GM23338 (cell line): ENCODE data around the gene RNF212B. TPM values are rescaled to one million over a fixed set of nuclear protein-coding genes. Genes with fewer than 3 reads are reported as not detected.

Source experiments
- ATAC-seq: fragments of 200-7000 bp; cut with Tn5 transposase; 3 replicates; pipeline ENCODE4 v1.9.1; 2020
- DNase-seq: peaks from one replicate; pipeline ENCODE4 v3.0.0-alpha.2; 2015; ENCODE audit warnings: low spot score
- H2AFZ ChIP-seq: fragments of 200-600 bp; sonication (generic); 2 replicates; pipeline ENCODE4 v1.8.0; 2016; ENCODE audit warnings: antibody characterized with exemption, mild to moderate bottlenecking, moderate library complexity
- H3F3A ChIP-seq: fragments of 200-600 bp; sonication (generic); replicated peaks from 2 replicates; pipeline ENCODE4 v1.8.0; 2017; ENCODE audit warnings: antibody characterized with exemption, mixed run types, low read depth
- H3K27ac ChIP-seq: fragments of 200-600 bp; sonication (generic); 2 replicates; pipeline ENCODE4 v1.6.1; 2016; ENCODE audit warnings: low read depth
- H3K27me3 ChIP-seq: fragments of 200-600 bp; sonication (generic); 2 replicates; pipeline ENCODE4 v1.8.0; 2016; ENCODE audit warnings: mild to moderate bottlenecking, mixed run types, moderate library complexity; ENCODE audit not compliant: insufficient read depth
- H3K36me3 ChIP-seq: fragments of 200-600 bp; sonication (generic); 2 replicates; pipeline ENCODE4 v1.8.0; 2016; ENCODE audit warnings: mild to moderate bottlenecking; ENCODE audit not compliant: insufficient read depth
- H3K4me1 ChIP-seq: fragments of 200-600 bp; sonication (generic); 2 replicates; pipeline ENCODE4 v1.8.0; 2016; ENCODE audit warnings: mild to moderate bottlenecking, moderate library complexity; ENCODE audit not compliant: insufficient read depth
- H3K4me2 ChIP-seq: fragments of 200-600 bp; sonication (generic); 2 replicates; pipeline ENCODE4 v1.7.1; 2017; ENCODE audit warnings: mixed run types
- H3K4me3 ChIP-seq: fragments of 200-600 bp; sonication (generic); 2 replicates; pipeline ENCODE4 v1.6.1; 2016; ENCODE audit warnings: mixed run types
- H3K79me2 ChIP-seq: fragments of 200-600 bp; sonication (generic); replicated peaks from 2 replicates; pipeline ENCODE4 v1.8.0; 2017; ENCODE audit warnings: mild to moderate bottlenecking; ENCODE audit not compliant: insufficient read depth
- H3K9me2 ChIP-seq: fragments of 200-600 bp; sonication (generic); 2 replicates; pipeline ENCODE4 v1.8.0; 2017; ENCODE audit not compliant: insufficient read depth
- H4K20me1 ChIP-seq: fragments of 200-600 bp; sonication (generic); replicated peaks from 2 replicates; pipeline ENCODE4 v1.8.0; 2017; ENCODE audit warnings: mild to moderate bottlenecking; ENCODE audit not compliant: insufficient read depth
- H3K27ac Mint-ChIP-seq: 2 replicates; pipeline ENCODE4 v1.8.0; 2020; ENCODE audit warnings: inconsistent platforms, mild to moderate bottlenecking, moderate library complexity, mixed read lengths
- H3K27me3 Mint-ChIP-seq: 3 replicates; pipeline ENCODE4 v1.8.0; 2022; ENCODE audit warnings: low read depth, mild to moderate bottlenecking, moderate library complexity, mixed read lengths, inconsistent platforms; ENCODE audit not compliant: insufficient read depth, poor library complexity
- H3K36me3 Mint-ChIP-seq: 3 replicates; pipeline ENCODE4 v1.8.0; 2021; ENCODE audit warnings: low read depth, mild to moderate bottlenecking, inconsistent platforms, moderate library complexity, mixed read lengths
- H3K4me1 Mint-ChIP-seq: 3 replicates; pipeline ENCODE4 v1.8.0; 2020; ENCODE audit warnings: mild to moderate bottlenecking, inconsistent platforms, mixed read lengths
- H3K4me3 Mint-ChIP-seq: 3 replicates; pipeline ENCODE4 v1.8.0; 2021; ENCODE audit warnings: moderate library complexity, mild to moderate bottlenecking, inconsistent platforms, mixed read lengths
- H3K9me3 Mint-ChIP-seq: 3 replicates; pipeline ENCODE4 v1.8.0; 2020; ENCODE audit warnings: moderate library complexity, mild to moderate bottlenecking, inconsistent platforms, mixed read lengths
- EZH2phosphoT487 ChIP-seq: fragments of 200-600 bp; sonication (generic); IDR thresholded peaks from one replicate; pipeline ENCODE4 v1.8.1; 2018; ENCODE audit warnings: antibody characterized with exemption; ENCODE audit not compliant: unreplicated experiment
- NANOG ChIP-seq: IDR thresholded peaks from 2 replicates; pipeline ENCODE4 v1.6.1; 2016; ENCODE audit warnings: antibody characterized with exemption, borderline replicate concordance
- POLR2AphosphoS5 ChIP-seq: IDR thresholded peaks from 2 replicates; pipeline ENCODE4 v1.6.1; 2016; ENCODE audit warnings: antibody characterized with exemption, low read depth
- STAT1 ChIP-seq: IDR thresholded peaks from one replicate; pipeline ENCODE4 v1.6.1; 2016; ENCODE audit warnings: antibody characterized with exemption; ENCODE audit not compliant: unreplicated experiment
- ZNF331 ChIP-seq: fragments of 250-450 bp; sonication (Bioruptor Pico); IDR thresholded peaks from 2 replicates; pipeline ENCODE4 v1.5.0; 2020; ENCODE audit warnings: low read depth, mild to moderate bottlenecking, moderate library complexity
- polyA plus RNA-seq: library from polyadenylated mRNA; unstranded; fragments of >200 nt; fragmentation: Nextera tagmentation; extraction: Ambion mirVana; gene quantifications from 2 replicates; pipeline ENCODE4 v1.2.1, GENCODE V29; 2016
- total RNA-seq: library from RNA; depleted of rRNA; stranded (reverse); fragments of >200 nt; shearing (Covaris generic); gene quantifications from 2 replicates; pipeline ENCODE4 v1.2.3, GENCODE V29; 2014
- TF ChIP-seq, protein P1 (sequence below): IDR thresholded peaks from 2 replicates; pipeline ENCODE4 v1.6.1; 2016; ENCODE audit warnings: antibody characterized with exemption
- TF ChIP-seq, protein P2 (sequence below): fragments of 250-450 bp; sonication (Bioruptor Pico); IDR thresholded peaks from 2 replicates; pipeline ENCODE4 v1.5.0; 2020; ENCODE audit warnings: mild to moderate bottlenecking, moderate library complexity

Gene RNF212B
- total and polyA plus RNA-seq, 2 experiments from 2014 or later: not detected

DNA sequence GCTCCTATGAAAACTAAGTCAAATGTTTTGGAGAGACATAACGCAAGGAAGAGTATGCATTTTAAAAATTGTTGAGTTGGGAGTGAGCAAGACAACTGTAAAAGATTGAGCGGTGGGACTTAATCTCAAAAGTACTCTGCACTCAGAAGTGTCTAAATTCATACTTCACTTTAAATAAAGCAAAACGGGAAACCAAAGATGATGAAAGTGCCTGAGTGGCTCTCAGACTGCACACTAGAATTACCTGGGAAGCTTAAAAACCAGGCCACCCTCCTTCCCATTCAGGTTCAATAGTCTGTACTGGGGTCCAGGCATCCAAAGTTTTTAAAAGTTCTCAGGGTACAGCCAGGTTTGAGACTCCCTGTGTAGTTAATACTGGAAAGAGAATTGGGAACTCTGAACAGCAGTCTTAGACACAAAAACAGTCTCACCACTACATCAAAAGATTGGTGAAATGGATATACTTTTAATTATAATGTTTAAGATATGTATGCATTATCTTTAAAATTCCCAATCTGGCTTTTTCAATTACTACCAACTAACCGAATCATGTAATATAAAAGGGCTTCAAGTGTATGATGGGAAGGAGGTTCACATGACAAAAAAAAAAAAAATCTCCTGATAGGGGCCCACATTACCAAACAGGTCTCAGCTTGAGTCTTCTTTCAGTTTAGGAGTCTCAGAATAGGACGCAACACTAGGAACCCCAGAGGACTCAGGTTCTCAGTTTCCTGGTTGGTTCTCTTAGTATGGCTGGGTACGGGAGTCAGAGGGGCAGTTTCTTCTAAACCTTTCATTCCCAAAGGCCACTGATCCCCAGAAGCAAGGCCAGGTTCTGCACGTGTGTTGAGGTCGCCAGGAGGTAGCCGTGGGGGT is 47.2 kb downstream of the RNF212B start (continued):
- TF ChIP-seq POLR2AphosphoS5 (no peak), NANOG (no peak), STAT1 (no peak)

DNA sequence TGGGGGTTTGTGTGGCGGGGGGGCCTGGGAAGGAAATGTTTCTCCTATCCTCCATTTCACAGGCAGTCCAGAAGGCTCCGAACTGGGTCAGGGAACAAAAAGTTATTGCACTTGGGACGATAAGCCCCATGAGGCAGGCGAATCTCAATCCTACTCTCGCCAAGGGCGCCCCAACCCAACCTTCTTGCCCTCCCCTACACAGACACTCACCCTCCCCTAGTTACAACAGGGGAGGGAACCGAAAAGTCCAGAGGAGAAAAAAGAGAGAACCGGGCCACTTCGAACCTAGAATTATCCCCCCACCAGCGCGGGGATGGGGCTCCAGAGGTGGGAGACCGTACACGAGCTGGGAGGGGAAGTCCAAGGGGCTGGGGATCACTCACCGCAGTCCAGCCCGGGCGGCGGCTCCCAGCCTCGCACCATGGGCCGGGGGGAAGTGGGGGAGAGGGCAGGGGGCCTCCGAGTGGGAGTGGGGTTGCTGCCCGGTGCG is 47.8 kb downstream of the RNF212B start:
- H3K27ac Mint-ChIP-seq: no peak overlapping the region
- H3K4me3 ChIP-seq: peak overlapping the region; percentile 94
- peaks cover 11% of the 10 kb centered on the region; the same call in 2 of the 3 replicates for H3K4me1 Mint-ChIP-seq
- H2AFZ ChIP-seq: peak overlapping the region; percentile 95
- peak overlapping the region; percentile 93 for H3K4me2 ChIP-seq
- H3F3A ChIP-seq: peaks cover 16% of the 10 kb centered on the region
- peaks cover 20% of the 10 kb centered on the region; the same call in 1 of the 2 replicates for H4K20me1 ChIP-seq
- ATAC-seq: peak; percentile 54
- DNase-seq: peak; percentile 37
- H3K36me3 ChIP-seq: no peaks in the 10 kb centered on the region
- H3K27me3 Mint-ChIP-seq: peaks cover 41% of the 10 kb centered on the region
- H3K4me1 ChIP-seq: peaks cover 15% of the 10 kb centered on the region
- peaks cover 58% of the 10 kb centered on the region for H3K27me3 ChIP-seq
- H3K27ac ChIP-seq: no peak overlapping the region
- H3K9me3 Mint-ChIP-seq: no peaks in the 10 kb centered on the region
- TF ChIP-seq EZH2phosphoT487: no peak
- TF ChIP-seq POLR2AphosphoS5: no peak
- no peak for TF ChIP-seq NANOG
- no peak for TF ChIP-seq STAT1
- TF ChIP-seq, protein P1, sequence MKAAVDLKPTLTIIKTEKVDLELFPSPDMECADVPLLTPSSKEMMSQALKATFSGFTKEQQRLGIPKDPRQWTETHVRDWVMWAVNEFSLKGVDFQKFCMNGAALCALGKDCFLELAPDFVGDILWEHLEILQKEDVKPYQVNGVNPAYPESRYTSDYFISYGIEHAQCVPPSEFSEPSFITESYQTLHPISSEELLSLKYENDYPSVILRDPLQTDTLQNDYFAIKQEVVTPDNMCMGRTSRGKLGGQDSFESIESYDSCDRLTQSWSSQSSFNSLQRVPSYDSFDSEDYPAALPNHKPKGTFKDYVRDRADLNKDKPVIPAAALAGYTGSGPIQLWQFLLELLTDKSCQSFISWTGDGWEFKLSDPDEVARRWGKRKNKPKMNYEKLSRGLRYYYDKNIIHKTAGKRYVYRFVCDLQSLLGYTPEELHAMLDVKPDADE: no peak
- TF ChIP-seq, protein P2, sequence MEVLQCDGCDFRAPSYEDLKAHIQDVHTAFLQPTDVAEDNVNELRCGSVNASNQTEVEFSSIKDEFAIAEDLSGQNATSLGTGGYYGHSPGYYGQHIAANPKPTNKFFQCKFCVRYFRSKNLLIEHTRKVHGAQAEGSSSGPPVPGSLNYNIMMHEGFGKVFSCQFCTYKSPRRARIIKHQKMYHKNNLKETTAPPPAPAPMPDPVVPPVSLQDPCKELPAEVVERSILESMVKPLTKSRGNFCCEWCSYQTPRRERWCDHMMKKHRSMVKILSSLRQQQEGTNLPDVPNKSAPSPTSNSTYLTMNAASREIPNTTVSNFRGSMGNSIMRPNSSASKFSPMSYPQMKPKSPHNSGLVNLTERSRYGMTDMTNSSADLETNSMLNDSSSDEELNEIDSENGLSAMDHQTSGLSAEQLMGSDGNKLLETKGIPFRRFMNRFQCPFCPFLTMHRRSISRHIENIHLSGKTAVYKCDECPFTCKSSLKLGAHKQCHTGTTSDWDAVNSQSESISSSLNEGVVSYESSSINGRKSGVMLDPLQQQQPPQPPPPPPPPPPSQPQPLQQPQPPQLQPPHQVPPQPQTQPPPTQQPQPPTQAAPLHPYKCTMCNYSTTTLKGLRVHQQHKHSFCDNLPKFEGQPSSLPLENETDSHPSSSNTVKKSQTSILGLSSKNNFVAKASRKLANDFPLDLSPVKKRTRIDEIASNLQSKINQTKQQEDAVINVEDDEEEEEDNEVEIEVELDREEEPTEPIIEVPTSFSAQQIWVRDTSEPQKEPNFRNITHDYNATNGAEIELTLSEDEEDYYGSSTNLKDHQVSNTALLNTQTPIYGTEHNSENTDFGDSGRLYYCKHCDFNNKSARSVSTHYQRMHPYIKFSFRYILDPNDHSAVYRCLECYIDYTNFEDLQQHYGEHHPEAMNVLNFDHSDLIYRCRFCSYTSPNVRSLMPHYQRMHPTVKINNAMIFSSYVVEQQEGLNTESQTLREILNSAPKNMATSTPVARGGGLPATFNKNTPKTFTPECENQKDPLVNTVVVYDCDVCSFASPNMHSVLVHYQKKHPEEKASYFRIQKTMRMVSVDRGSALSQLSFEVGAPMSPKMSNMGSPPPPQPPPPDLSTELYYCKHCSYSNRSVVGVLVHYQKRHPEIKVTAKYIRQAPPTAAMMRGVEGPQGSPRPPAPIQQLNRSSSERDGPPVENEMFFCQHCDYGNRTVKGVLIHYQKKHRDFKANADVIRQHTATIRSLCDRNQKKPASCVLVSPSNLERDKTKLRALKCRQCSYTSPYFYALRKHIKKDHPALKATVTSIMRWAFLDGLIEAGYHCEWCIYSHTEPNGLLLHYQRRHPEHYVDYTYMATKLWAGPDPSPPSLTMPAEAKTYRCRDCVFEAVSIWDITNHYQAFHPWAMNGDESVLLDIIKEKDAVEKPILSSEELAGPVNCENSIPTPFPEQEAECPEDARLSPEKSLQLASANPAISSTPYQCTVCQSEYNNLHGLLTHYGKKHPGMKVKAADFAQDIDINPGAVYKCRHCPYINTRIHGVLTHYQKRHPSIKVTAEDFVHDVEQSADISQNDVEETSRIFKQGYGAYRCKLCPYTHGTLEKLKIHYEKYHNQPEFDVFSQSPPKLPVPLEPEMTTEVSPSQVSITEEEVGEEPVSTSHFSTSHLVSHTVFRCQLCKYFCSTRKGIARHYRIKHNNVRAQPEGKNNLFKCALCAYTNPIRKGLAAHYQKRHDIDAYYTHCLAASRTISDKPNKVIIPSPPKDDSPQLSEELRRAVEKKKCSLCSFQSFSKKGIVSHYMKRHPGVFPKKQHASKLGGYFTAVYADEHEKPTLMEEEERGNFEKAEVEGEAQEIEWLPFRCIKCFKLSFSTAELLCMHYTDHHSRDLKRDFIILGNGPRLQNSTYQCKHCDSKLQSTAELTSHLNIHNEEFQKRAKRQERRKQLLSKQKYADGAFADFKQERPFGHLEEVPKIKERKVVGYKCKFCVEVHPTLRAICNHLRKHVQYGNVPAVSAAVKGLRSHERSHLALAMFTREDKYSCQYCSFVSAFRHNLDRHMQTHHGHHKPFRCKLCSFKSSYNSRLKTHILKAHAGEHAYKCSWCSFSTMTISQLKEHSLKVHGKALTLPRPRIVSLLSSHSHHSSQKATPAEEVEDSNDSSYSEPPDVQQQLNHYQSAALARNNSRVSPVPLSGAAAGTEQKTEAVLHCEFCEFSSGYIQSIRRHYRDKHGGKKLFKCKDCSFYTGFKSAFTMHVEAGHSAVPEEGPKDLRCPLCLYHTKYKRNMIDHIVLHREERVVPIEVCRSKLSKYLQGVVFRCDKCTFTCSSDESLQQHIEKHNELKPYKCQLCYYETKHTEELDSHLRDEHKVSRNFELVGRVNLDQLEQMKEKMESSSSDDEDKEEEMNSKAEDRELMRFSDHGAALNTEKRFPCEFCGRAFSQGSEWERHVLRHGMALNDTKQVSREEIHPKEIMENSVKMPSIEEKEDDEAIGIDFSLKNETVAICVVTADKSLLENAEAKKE: no peak
- TF ChIP-seq ZNF331 (CRISPR knock-in tag): no peak
- H3K9me2 ChIP-seq: no peaks in the 10 kb centered on the region
- H3K79me2 ChIP-seq: peaks cover 12% of the 10 kb centered on the region
- H3K36me3 Mint-ChIP-seq: no peaks in the 10 kb centered on the region
- peak overlapping the region; percentile 91 for H3K4me3 Mint-ChIP-seq
